22Rv1 (cell line): Measurements from ENCODE around the gene LIG4.

Experiments used
- ZFX ChIP-seq: fragments of 450-650 bp; IDR thresholded peaks from 2 replicates; pipeline ENCODE4 v1.6.1; 2017; ENCODE audit warnings: antibody characterized with exemption, borderline replicate concordance
- TF ChIP-seq, protein P1 (sequence below): fragments of 450-650 bp; IDR thresholded peaks from 2 replicates; pipeline ENCODE4 v1.5.1; 2017; ENCODE audit warnings: mild to moderate bottlenecking

DNA sequence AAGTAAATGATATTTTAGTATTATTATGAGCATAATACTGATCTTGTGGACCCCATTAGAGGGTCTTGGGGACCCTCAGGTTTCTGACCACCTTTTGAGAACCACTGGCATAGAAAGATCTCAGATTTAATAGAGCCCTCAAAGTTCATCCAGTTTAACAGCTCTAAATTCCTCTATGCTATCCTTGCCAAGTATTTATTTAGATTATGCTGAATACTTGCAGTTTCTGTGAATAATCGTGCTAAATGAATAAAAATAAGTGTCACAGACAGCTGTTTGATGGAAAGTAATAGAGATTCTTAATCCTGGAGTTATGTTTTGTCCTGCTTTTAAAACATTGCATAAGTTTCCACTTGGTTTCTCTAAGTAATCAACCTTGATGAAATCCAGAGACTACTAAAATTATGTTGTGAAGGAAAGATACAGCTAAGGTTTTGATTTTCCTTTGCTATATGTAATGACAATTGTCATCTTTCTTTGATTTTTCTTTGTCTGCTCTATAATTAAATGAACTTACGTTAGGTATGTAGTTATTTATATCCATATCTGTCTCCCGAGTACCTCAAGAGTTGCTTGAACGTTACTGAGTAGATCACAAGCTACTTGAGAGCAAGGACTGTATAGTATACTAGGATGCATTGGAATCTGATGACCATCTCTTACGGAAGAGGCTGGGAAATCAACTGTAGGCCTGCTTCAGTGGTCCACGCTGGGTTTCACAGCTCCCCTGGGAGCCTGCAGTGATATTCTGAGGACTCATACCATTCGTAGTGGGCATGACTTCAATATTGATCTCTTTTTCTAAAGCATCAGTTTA lies 8.6 kb upstream of the LIG4 start:
- TF ChIP-seq, protein P1, sequence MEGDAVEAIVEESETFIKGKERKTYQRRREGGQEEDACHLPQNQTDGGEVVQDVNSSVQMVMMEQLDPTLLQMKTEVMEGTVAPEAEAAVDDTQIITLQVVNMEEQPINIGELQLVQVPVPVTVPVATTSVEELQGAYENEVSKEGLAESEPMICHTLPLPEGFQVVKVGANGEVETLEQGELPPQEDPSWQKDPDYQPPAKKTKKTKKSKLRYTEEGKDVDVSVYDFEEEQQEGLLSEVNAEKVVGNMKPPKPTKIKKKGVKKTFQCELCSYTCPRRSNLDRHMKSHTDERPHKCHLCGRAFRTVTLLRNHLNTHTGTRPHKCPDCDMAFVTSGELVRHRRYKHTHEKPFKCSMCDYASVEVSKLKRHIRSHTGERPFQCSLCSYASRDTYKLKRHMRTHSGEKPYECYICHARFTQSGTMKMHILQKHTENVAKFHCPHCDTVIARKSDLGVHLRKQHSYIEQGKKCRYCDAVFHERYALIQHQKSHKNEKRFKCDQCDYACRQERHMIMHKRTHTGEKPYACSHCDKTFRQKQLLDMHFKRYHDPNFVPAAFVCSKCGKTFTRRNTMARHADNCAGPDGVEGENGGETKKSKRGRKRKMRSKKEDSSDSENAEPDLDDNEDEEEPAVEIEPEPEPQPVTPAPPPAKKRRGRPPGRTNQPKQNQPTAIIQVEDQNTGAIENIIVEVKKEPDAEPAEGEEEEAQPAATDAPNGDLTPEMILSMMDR: no peak
- TF ChIP-seq ZFX: no peak
